K562 (cell line): Measurements from ENCODE around the gene CFAP298.

ENCODE experiments used
- CEBPB ChIP-seq: fragments of 450-650 bp; IDR thresholded peaks from 2 replicates; pipeline ENCODE4 v1.6.1; 2016; ENCODE audit warnings: missing genetic modification characterization, missing compliant biosample characterization
- CTCF ChIP-seq, 3 experiments: IDR thresholded peaks in 2 of 3; conservative IDR thresholded peaks in 1 of 3; 2 replicates each; pipeline ENCODE4 v1.5.1; 2011 to 2012; ENCODE audit warnings: low read length in 3 of 3, mild to moderate bottlenecking in 3 of 3, control low read depth in 2 of 3, improper control_type of control experiment in 1 of 3, inconsistent platforms in 1 of 3, low read depth in 1 of 3, mixed read lengths in 1 of 3, moderate library complexity in 1 of 3; ENCODE audit not compliant: insufficient read depth in 2 of 3
- ELF4 ChIP-seq: fragments of 450-650 bp; formaldehyde crosslinking; IDR thresholded peaks from 2 replicates; pipeline ENCODE4 v1.4.0; 2022; ENCODE audit warnings: missing genetic modification characterization
- MEF2A ChIP-seq: IDR thresholded peaks from 2 replicates; pipeline ENCODE4 v1.6.1; 2011; ENCODE audit warnings: low read depth, mild to moderate bottlenecking, low read length, moderate library complexity; ENCODE audit not compliant: control insufficient read depth
- POLR2A ChIP-seq: fragments of 450-650 bp; conservative IDR thresholded peaks from 2 replicates; pipeline ENCODE4 v1.6.1; 2016
- RCOR1 ChIP-seq, 2 experiments: IDR thresholded peaks; 2 replicates each; pipeline ENCODE4 v1.6.1; 2012; ENCODE audit warnings: low read depth in 2 of 2, low read length in 2 of 2, borderline replicate concordance in 1 of 2, improper control_type of control experiment in 1 of 2
- TBL1XR1 ChIP-seq, 2 experiments: IDR thresholded peaks; 2 replicates each; pipeline ENCODE4 v1.6.1; 2012; ENCODE audit warnings: improper control_type of control experiment in 2 of 2, low read length in 2 of 2, mild to moderate bottlenecking in 1 of 2
- TFAP4 ChIP-seq: sonication (generic); formaldehyde crosslinking; IDR thresholded peaks from 2 replicates; pipeline ENCODE4 v1.8.0; 2022; ENCODE audit warnings: missing genetic modification reagents, mild to moderate bottlenecking, moderate library complexity, borderline replicate concordance
- ZC3H4 ChIP-seq: sonication (generic); formaldehyde crosslinking; IDR thresholded peaks from 2 replicates; pipeline ENCODE4 v1.9.0; 2021; ENCODE audit warnings: missing genetic modification reagents, borderline replicate concordance
- ZNF253 ChIP-seq: fragments of 250-450 bp; sonication (Bioruptor Pico); conservative IDR thresholded peaks from 2 replicates; pipeline ENCODE4 v1.6.1; 2021; ENCODE audit warnings: mild to moderate bottlenecking
- TF ChIP-seq, protein P1 (sequence below): sonication (generic); formaldehyde crosslinking; IDR thresholded peaks from 2 replicates; pipeline ENCODE4 v1.8.0; 2022; ENCODE audit warnings: mild to moderate bottlenecking, missing genetic modification reagents
- TF ChIP-seq, protein P2 (sequence below): fragments of 450-650 bp; IDR thresholded peaks from 2 replicates; pipeline ENCODE4 v1.6.1; 2016; ENCODE audit warnings: low read depth, mild to moderate bottlenecking, moderate library complexity
- TF ChIP-seq, protein P3 (sequence below), 2 experiments: fragments of 250-450 bp in 1 of 2; fragments of 450-650 bp in 1 of 2; sonication (Bioruptor Pico) in 1 of 2; IDR thresholded peaks; 2 replicates each; pipeline versions ENCODE4 v1.6.1 to v1.8.0; 2016 to 2021; ENCODE audit warnings: mild to moderate bottlenecking in 2 of 2, moderate library complexity in 2 of 2, missing compliant biosample characterization in 1 of 2, missing genetic modification characterization in 1 of 2

GRCh38 chr21:32567626-32568025 is 44.6 kb downstream of the CFAP298 start:
- TF ChIP-seq TBL1XR1 (IDR thresholded peaks at IDR 0.05; ENCODE audit: low read length in 2 of 2) = no peak
- no peak for TF ChIP-seq CEBPB (tag)
- no peak for TF ChIP-seq ELF4 (CRISPR knock-in tag)
- TF ChIP-seq, protein P1, sequence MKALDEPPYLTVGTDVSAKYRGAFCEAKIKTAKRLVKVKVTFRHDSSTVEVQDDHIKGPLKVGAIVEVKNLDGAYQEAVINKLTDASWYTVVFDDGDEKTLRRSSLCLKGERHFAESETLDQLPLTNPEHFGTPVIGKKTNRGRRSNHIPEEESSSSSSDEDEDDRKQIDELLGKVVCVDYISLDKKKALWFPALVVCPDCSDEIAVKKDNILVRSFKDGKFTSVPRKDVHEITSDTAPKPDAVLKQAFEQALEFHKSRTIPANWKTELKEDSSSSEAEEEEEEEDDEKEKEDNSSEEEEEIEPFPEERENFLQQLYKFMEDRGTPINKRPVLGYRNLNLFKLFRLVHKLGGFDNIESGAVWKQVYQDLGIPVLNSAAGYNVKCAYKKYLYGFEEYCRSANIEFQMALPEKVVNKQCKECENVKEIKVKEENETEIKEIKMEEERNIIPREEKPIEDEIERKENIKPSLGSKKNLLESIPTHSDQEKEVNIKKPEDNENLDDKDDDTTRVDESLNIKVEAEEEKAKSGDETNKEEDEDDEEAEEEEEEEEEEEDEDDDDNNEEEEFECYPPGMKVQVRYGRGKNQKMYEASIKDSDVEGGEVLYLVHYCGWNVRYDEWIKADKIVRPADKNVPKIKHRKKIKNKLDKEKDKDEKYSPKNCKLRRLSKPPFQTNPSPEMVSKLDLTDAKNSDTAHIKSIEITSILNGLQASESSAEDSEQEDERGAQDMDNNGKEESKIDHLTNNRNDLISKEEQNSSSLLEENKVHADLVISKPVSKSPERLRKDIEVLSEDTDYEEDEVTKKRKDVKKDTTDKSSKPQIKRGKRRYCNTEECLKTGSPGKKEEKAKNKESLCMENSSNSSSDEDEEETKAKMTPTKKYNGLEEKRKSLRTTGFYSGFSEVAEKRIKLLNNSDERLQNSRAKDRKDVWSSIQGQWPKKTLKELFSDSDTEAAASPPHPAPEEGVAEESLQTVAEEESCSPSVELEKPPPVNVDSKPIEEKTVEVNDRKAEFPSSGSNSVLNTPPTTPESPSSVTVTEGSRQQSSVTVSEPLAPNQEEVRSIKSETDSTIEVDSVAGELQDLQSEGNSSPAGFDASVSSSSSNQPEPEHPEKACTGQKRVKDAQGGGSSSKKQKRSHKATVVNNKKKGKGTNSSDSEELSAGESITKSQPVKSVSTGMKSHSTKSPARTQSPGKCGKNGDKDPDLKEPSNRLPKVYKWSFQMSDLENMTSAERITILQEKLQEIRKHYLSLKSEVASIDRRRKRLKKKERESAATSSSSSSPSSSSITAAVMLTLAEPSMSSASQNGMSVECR (CRISPR knock-in tag) = no peak
- no peak for TF ChIP-seq ZC3H4 (CRISPR knock-in tag)
- TF ChIP-seq RCOR1 (IDR thresholded peaks at IDR 0.05; ENCODE audit: borderline replicate concordance in 1 of 2, low read depth in 2 of 2, low read length in 2 of 2) = no peak
- TF ChIP-seq CTCF (IDR thresholded peaks at IDR 0.05 in 2 of 3, conservative IDR thresholded peaks at IDR 0.05 in 1 of 3; ENCODE audit: insufficient read depth in 2 of 3, low read depth in 1 of 3, low read length in 3 of 3) = no peak
- TF ChIP-seq, protein P2, sequence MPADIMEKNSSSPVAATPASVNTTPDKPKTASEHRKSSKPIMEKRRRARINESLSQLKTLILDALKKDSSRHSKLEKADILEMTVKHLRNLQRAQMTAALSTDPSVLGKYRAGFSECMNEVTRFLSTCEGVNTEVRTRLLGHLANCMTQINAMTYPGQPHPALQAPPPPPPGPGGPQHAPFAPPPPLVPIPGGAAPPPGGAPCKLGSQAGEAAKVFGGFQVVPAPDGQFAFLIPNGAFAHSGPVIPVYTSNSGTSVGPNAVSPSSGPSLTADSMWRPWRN = no peak
- TF ChIP-seq ZNF253 (CRISPR knock-in tag) = no peak
- TF ChIP-seq, protein P3, sequence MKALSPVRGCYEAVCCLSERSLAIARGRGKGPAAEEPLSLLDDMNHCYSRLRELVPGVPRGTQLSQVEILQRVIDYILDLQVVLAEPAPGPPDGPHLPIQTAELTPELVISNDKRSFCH (CRISPR knock-in tag; IDR thresholded peaks at IDR 0.05) = no peak
- TF ChIP-seq, protein P3 (tag; IDR thresholded peaks at IDR 0.05) = no peak
- TF ChIP-seq TFAP4 (CRISPR knock-in tag) = no peak
- no peak for TF ChIP-seq POLR2A
- TF ChIP-seq MEF2A = no peak
